Measurements from ENCODE around the gene AP2A2.

- TF ChIP-seq ZNF23 (tag by site-specific recombination; IDR thresholded peaks at IDR 0.05; ENCODE audit: borderline replicate concordance) (no peak), CTCF (tag by site-specific recombination; IDR thresholded peaks at IDR 0.05) (no peak), ZNF311 (tag by site-specific recombination; IDR thresholded peaks at IDR 0.05; ENCODE audit: borderline replicate concordance) (no peak), ZNF174 (tag by site-specific recombination; IDR thresholded peaks at IDR 0.05) (no peak), ZBTB10 (tag by site-specific recombination; IDR thresholded peaks at IDR 0.05) (no peak), ZNF404 (tag by site-specific recombination; IDR thresholded peaks at IDR 0.05) (no peak), PRDM4 (tag by site-specific recombination; IDR thresholded peaks at IDR 0.05) (no peak), ZNF366 (tag by site-specific recombination; conservative IDR thresholded peaks at IDR 0.05) (no peak), KLF10 (tag by site-specific recombination; IDR thresholded peaks at IDR 0.05) (no peak), ZNF138 (tag by site-specific recombination; IDR thresholded peaks at IDR 0.05; ENCODE audit: borderline replicate concordance) (no peak), TCF7L2 (IDR thresholded peaks at IDR 0.05; ENCODE audit: borderline replicate concordance, low read depth, low read length) (no peak)
Measured at GRCh38 chr11:996681-997080, 71.0 kb downstream of the AP2A2 start.
